Spleen (tissue), 11 donors: ENCODE results near the gene MRPL40. TPM values are rescaled to one million over a fixed set of nuclear protein-coding genes. Genes with fewer than 3 reads are reported as not detected.
A peak's percentile ranks its signal among the peaks of the same experiment; 100 is the strongest.

Experiments
- DNase-seq: peaks from one replicate; pipeline ENCODE4 v3.0.0-alpha.2; 2020
- H3K27ac ChIP-seq, 8 donors: fragments of 200-600 bp; sonication (generic) in 7 of 8; 1 replicate in 4 of 8; 2 replicates in 4 of 8; pipeline versions ENCODE4 v1.5.0 to v1.8.0; 2016 to 2021; ENCODE audit warnings: inconsistent platforms in 4 of 8, mild to moderate bottlenecking in 4 of 8, moderate library complexity in 1 of 8
- H3K27me3 ChIP-seq, 7 donors: fragments of 200-600 bp; sonication (generic) in 6 of 7; replicated peaks in 1 of 7; 1 replicate in 4 of 7; 2 replicates in 3 of 7; pipeline versions ENCODE4 v1.5.0 to v1.8.0; 2016 to 2021; ENCODE audit warnings: inconsistent platforms in 3 of 7, mild to moderate bottlenecking in 1 of 7
- H3K36me3 ChIP-seq, 6 donors: fragments of 200-600 bp; sonication (generic) in 5 of 6; 1 replicate in 4 of 6; 2 replicates in 2 of 6; pipeline versions ENCODE4 v1.5.0 to v1.8.0; 2016 to 2021; ENCODE audit warnings: inconsistent platforms in 2 of 6
- H3K4me1 ChIP-seq, 6 donors: fragments of 200-600 bp; sonication (generic) in 5 of 6; 1 replicate in 3 of 6; 2 replicates in 3 of 6; pipeline versions ENCODE4 v1.5.0 to v1.8.0; 2016 to 2021; ENCODE audit warnings: inconsistent platforms in 3 of 6
- H3K4me3 ChIP-seq, 8 donors: fragments of 200-600 bp; sonication (generic) in 7 of 8; 1 replicate in 4 of 8; 2 replicates in 4 of 8; pipeline versions ENCODE4 v1.5.0 to v1.8.0; 2016 to 2021; ENCODE audit warnings: inconsistent platforms in 4 of 8, mild to moderate bottlenecking in 4 of 8, moderate library complexity in 2 of 8
- H3K9me3 ChIP-seq, 8 donors: fragments of 200-600 bp; sonication (generic) in 7 of 8; 1 replicate in 4 of 8; 2 replicates in 4 of 8; pipeline versions ENCODE4 v1.5.0 to v1.8.0; 2016 to 2021; ENCODE audit warnings: inconsistent platforms in 4 of 8
- CTCF ChIP-seq, 11 experiments: fragments of 200-600 bp in 7 of 11; fragments of 450-650 bp in 4 of 11; sonication (generic) in 4 of 11; IDR thresholded peaks in 8 of 11; conservative IDR thresholded peaks in 3 of 11; 1 replicate in 7 of 11; 2 replicates in 4 of 11; pipeline versions ENCODE4 v1.4.0 to v1.8.0; 2016 to 2021; ENCODE audit warnings: antibody characterized with exemption in 11 of 11, inconsistent platforms in 4 of 11, mild to moderate bottlenecking in 1 of 11
- POLR2A ChIP-seq, 3 donors: fragments of 450-650 bp; IDR thresholded peaks; one replicate each; pipeline ENCODE4 v1.5.1; 2017; ENCODE audit warnings: antibody characterized with exemption in 3 of 3, mild to moderate bottlenecking in 1 of 3
- POLR2AphosphoS5 ChIP-seq, 3 donors: sonication (generic); formaldehyde crosslinking; IDR thresholded peaks; one replicate each; pipeline ENCODE4 v1.5.1; 2017; ENCODE audit warnings: antibody characterized with exemption in 3 of 3
- WGBS, 5 donors: extraction: QIAGEN DNeasy Blood & Tissue Kit in 3 of 5; methylation state at CpG; one replicate each; pipeline versions ENCODE4 v1.1.5 to v1.1.7; 2013 to 2018; 5-methylcytosine and 5-hydroxymethylcytosine counted together
- intact Hi-C: fragments of 100-400 bp; cut with DNase I; formaldehyde crosslinking; loops from one replicate; pipeline ENCODE4 v1.15.0; 2023; ENCODE audit warnings: low total_unique reads
- polyA plus RNA-seq, 3 donors: library from polyadenylated mRNA; stranded (reverse); fragments of 200-250 nt; gene quantifications; one replicate each; pipeline ENCODE4 v1.2.1, GENCODE V29; 2013
- total RNA-seq, 7 donors: library from RNA; depleted of rRNA in 3 of 7; stranded (reverse); fragments of >200 nt in 3 of 7; fragmentation: NEBNext Ultra II Directional in 4 of 7; extraction: Animal tissue kit (Norgen Biotek cat#: 25700) in 4 of 7; gene quantifications; one replicate each; pipeline versions ENCODE4 v1.1.0 to v1.2.1, GENCODE V29; 2016 to 2021
- donor health status: healthy with polysubstance abuse.
- donor health status: DM: no; HTN: no; CAD: no; lungs with moderate emphysema.
- donor health status: DM: no; HTN: no; CAD: no.
- donor health status: Bipolar disorder and iron deficiency.
- donor health status: healthy.
- donor health status: DM: no; HTN: no; CAD: no.
- donor health status: DM: yes; HTN: yes; CAD: no.

MRPL40 gene
- total and polyA plus RNA-seq, 10 donors, result 11.7 to 55.7 (median 21.6) TPM

GRCh38 chr22:19477321-19478044 is 45.1 kb downstream of the MRPL40 start:
- no peaks in the 10 kb centered on the region for H3K27me3 ChIP-seq
- no peak for DNase-seq
- 14 to 24% (median 21%) methylated on average over 5 of the region's 5 CpGs for WGBS, 5 donors
- peaks cover 14 to 58% (median 42%) of the 10 kb centered on the region in 6 donors for H3K4me1 ChIP-seq
- intact Hi-C loops, result loop anchor here (10.0 kb wide), 1 partner anchor 333 kb away; the partner anchor contains the start of gene ESS2
- H3K4me3 ChIP-seq, result peak overlapping the region; percentile 87 to 99 (median 97)
- peak overlapping the region in 6 of 8 donors; percentile 2 to 99 (median 98) for H3K27ac ChIP-seq
- peak in 3 of 11 experiments; percentile 13 to 40 (median 31) for TF ChIP-seq CTCF (IDR thresholded peaks at IDR 0.05 in 8 of 11, conservative IDR thresholded peaks at IDR 0.05 in 3 of 11)
- TF ChIP-seq POLR2AphosphoS5 (IDR thresholded peaks at IDR 0.05), result no peak
- no peaks in the 10 kb centered on the region for H3K9me3 ChIP-seq
- H3K36me3 ChIP-seq, result peaks cover 0 to 38% (median 27%) of the 10 kb centered on the region in 6 donors

- Histone ChIP-seq H3K4me3 (peak overlapping the region; percentile 87 to 99 (median 97)), H3K36me3 (peaks cover 0 to 32% (median 19%) of the 10 kb centered on the region in 6 donors), H3K27me3 (no peaks in the 10 kb centered on the region), H3K4me1 (peaks cover 14 to 58% (median 42%) of the 10 kb centered on the region in 6 donors), H3K27ac (peak overlapping the region; percentile 97 to 99 (median 99)), H3K9me3 (no peaks in the 10 kb centered on the region)
- WGBS, 5 donors, result 2 to 4% (median 2%) methylated on average over 30 to 31 of the region's 31 CpGs
- TF ChIP-seq CTCF (IDR thresholded peaks at IDR 0.05 in 8 of 11, conservative IDR thresholded peaks at IDR 0.05 in 3 of 11) (no peak), POLR2A (IDR thresholded peaks at IDR 0.05) (no peak), POLR2AphosphoS5 (IDR thresholded peaks at IDR 0.05) (no peak)
- intact Hi-C loops, result loop anchor here (10.0 kb wide), 1 partner anchor 333 kb away; the partner anchor contains the start of gene ESS2
- no peak for DNase-seq
These were observed 45.9 kb downstream of the MRPL40 start for GRCh38 chr22:19478045-19478900.

DNA sequence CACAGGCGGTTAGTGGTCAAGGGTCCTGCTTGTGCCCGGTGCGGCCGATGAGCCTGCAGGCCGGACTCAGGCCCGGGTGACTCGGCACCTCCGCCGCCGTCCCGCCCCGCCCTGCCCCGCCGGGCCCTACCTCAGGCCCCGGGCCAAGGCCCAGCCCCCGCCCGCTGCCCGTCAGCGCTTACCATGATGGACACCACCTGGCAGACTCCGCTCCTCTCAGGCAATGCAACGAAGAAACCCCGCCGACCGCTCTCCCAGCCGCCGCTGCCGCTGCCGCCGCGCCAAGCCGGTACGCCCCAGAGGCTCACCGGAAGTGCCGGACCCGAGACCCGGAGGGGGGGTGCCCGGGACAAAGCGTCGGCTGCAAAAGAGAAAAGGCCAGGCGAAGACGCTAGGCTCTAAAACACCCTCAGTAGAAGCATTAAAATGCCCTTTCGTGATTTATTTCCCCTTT is 46.6 kb downstream of the MRPL40 start, which contains the start of gene UFD1:
UFD1 (minus strand) TSS at position 293 of the 454 bp plus-strand sequence; CDS start at position 185, 108 bp downstream.
- H3K36me3 ChIP-seq, result peaks cover 0 to 32% (median 13%) of the 10 kb centered on the region in 6 donors
- WGBS, 5 donors, result 0% methylated on average over 18 to 42 of the region's 42 CpGs
- TF ChIP-seq CTCF (IDR thresholded peaks at IDR 0.05 in 8 of 11, conservative IDR thresholded peaks at IDR 0.05 in 3 of 11) (no peak), POLR2AphosphoS5 (IDR thresholded peaks at IDR 0.05) (peak; percentile 82 to 92 (median 86))
- no peaks in the 10 kb centered on the region for H3K9me3 ChIP-seq
- H3K27me3 ChIP-seq, result no peaks in the 10 kb centered on the region
- intact Hi-C loops, result loop anchor here (10.0 kb wide), 1 partner anchor 334 kb away; the partner anchor contains the start of gene ESS2
- H3K27ac ChIP-seq, result peak within 1 kb of the TSS; percentile 97 to 99 (median 99)
- H3K4me1 ChIP-seq, result peaks cover 14 to 58% (median 42%) of the 10 kb centered on the region in 6 donors
- peak within 1 kb of the TSS; percentile 87 to 99 (median 97) for H3K4me3 ChIP-seq
- DNase-seq, result peak; percentile 95
